ENCODE measurements around the gene KRT38. TPM values are rescaled to one million over a fixed set of nuclear protein-coding genes. Genes with fewer than 3 reads are reported as not detected.

Gene KRT38
- total and polyA plus RNA-seq, 2 donors = 0.38 to 7.9 TPM

GRCh38 chr17:41413982-41414381, 26.8 kb downstream of the KRT38 start:
- H3K9me3 ChIP-seq (ENCODE audit: control insufficient read depth in 2 of 2, insufficient read depth in 1 of 2, low read length in 1 of 2) = no peaks in the 10 kb centered on the region
- 98% methylated on average over 2 of the region's 2 CpGs for WGBS
- H3K27ac ChIP-seq (ENCODE audit: low read depth in 1 of 2, low read length in 1 of 2) = no peak overlapping the region
- DNase-seq (ENCODE audit: low read depth in 6 of 9, low spot score in 9 of 9) = no peak
- H3K27me3 ChIP-seq (ENCODE audit: control insufficient read depth in 2 of 2, insufficient read depth in 1 of 2, low read length in 1 of 2) = no peaks in the 10 kb centered on the region
- H3K36me3 ChIP-seq (ENCODE audit: control insufficient read depth in 2 of 2, insufficient read depth in 2 of 2, low read length in 1 of 2) = no peaks in the 10 kb centered on the region
- peaks cover 0 to 10% of the 10 kb centered on the region in 2 donors for H3K4me1 ChIP-seq (ENCODE audit: control insufficient read depth in 2 of 2, insufficient read depth in 2 of 2, low read length in 2 of 2)
- H3K4me3 ChIP-seq (ENCODE audit: low read length in 2 of 2) = no peak overlapping the region

DNA sequence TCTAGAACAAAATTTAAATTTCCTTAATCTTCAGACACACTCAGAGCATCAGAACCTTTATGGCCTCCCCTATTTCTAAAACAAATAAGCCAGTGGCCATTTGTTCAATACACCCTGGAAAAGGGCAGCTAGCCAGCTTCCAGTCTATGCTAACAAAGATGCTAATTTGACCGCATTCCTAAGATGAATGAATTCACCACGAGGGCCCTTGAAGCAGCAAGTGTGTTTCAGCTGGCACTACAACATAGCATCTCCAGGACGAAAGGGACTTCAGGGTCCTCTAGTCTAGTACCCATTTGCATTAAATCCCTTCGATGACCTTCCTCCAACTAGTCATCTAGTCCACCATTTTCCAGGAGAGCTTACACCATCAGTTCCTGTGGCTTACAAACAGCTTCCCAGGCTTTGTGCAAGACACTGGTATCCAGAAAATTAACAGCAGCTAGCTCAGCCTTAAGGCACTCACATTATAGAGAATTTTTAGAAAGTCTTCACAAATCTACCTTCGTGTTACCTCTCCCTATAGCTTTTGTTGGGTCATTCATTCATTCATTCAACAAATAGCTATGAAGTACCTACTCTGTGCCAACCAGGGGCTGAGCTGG, 27.3 kb downstream of the KRT38 start:
- Histone ChIP-seq H3K27ac (ENCODE audit: low read depth in 1 of 2, low read length in 1 of 2) (no peak overlapping the region), H3K4me1 (ENCODE audit: control insufficient read depth in 2 of 2, insufficient read depth in 2 of 2, low read length in 2 of 2) (peaks cover 0 to 5% of the 10 kb centered on the region in 2 donors), H3K9me3 (ENCODE audit: control insufficient read depth in 2 of 2, insufficient read depth in 1 of 2, low read length in 1 of 2) (no peaks in the 10 kb centered on the region), H3K27me3 (ENCODE audit: control insufficient read depth in 2 of 2, insufficient read depth in 1 of 2, low read length in 1 of 2) (no peaks in the 10 kb centered on the region), H3K36me3 (ENCODE audit: control insufficient read depth in 2 of 2, insufficient read depth in 2 of 2, low read length in 1 of 2) (no peaks in the 10 kb centered on the region), H3K4me3 (ENCODE audit: low read length in 2 of 2) (no peak overlapping the region)
- DNase-seq (ENCODE audit: low read depth in 6 of 9, low spot score in 9 of 9) = no peak
- 74% methylated on average over 5 of the region's 5 CpGs for WGBS

GRCh38 chr17:41411072-41411840, 29.5 kb downstream of the KRT38 start:
- H3K27me3 ChIP-seq (ENCODE audit: control insufficient read depth in 2 of 2, insufficient read depth in 1 of 2, low read length in 1 of 2) = no peaks in the 10 kb centered on the region
- no peaks in the 10 kb centered on the region for H3K36me3 ChIP-seq (ENCODE audit: control insufficient read depth in 2 of 2, insufficient read depth in 2 of 2, low read length in 1 of 2)
- no peak for DNase-seq (ENCODE audit: low read depth in 6 of 9, low spot score in 9 of 9)
- no peaks in the 10 kb centered on the region for H3K4me1 ChIP-seq (ENCODE audit: control insufficient read depth in 2 of 2, insufficient read depth in 2 of 2, low read length in 2 of 2)
- no peak overlapping the region for H3K27ac ChIP-seq (ENCODE audit: low read depth in 1 of 2, low read length in 1 of 2)
- 95% methylated on average over 20 of the region's 20 CpGs for WGBS
- no peaks in the 10 kb centered on the region for H3K9me3 ChIP-seq (ENCODE audit: control insufficient read depth in 2 of 2, insufficient read depth in 1 of 2, low read length in 1 of 2)
- no peak overlapping the region for H3K4me3 ChIP-seq (ENCODE audit: low read length in 2 of 2)

DNA sequence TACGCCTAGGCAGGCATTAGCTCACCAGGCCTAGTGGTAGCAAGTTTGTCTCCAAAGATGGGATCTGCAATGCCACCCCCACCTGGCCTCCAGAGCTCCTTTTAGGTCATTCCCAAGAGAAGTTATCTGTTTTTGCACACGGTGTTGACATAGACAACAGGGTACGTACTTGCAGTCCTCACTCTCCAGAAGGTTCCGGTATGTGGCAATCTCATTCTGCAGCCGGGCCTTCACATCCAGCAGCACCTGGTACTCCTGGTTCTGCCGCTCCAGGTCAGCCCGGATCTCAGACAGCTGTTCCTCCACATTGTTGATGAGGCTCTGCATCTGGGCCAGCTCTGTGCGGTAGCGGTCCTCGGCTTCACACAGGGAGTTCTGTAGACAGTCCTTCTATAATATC, 33.6 kb downstream of the KRT38 start:
- no peak overlapping the region for H3K27ac ChIP-seq (ENCODE audit: low read depth in 1 of 2, low read length in 1 of 2)
- H3K9me3 ChIP-seq (ENCODE audit: control insufficient read depth in 2 of 2, insufficient read depth in 1 of 2, low read length in 1 of 2) = no peaks in the 10 kb centered on the region
- no peak for DNase-seq (ENCODE audit: low read depth in 6 of 9, low spot score in 9 of 9)
- no peaks in the 10 kb centered on the region for H3K36me3 ChIP-seq (ENCODE audit: control insufficient read depth in 2 of 2, insufficient read depth in 2 of 2, low read length in 1 of 2)
- WGBS = 98% methylated on average over 10 of the region's 10 CpGs
- H3K4me1 ChIP-seq (ENCODE audit: control insufficient read depth in 2 of 2, insufficient read depth in 2 of 2, low read length in 2 of 2) = no peaks in the 10 kb centered on the region
- H3K27me3 ChIP-seq (ENCODE audit: control insufficient read depth in 2 of 2, insufficient read depth in 1 of 2, low read length in 1 of 2) = no peaks in the 10 kb centered on the region
- no peak overlapping the region for H3K4me3 ChIP-seq (ENCODE audit: low read length in 2 of 2)

- H3K4me3 ChIP-seq (ENCODE audit: low read length in 2 of 2) = no peak overlapping the region
- no peaks in the 10 kb centered on the region for H3K27me3 ChIP-seq (ENCODE audit: control insufficient read depth in 2 of 2, insufficient read depth in 1 of 2, low read length in 1 of 2)
- no peak overlapping the region for H3K27ac ChIP-seq (ENCODE audit: low read depth in 1 of 2, low read length in 1 of 2)
- H3K36me3 ChIP-seq (ENCODE audit: control insufficient read depth in 2 of 2, insufficient read depth in 2 of 2, low read length in 1 of 2) = no peaks in the 10 kb centered on the region
- no peak for DNase-seq (ENCODE audit: low read depth in 6 of 9, low spot score in 9 of 9)
- 63% methylated on average over 5 of the region's 5 CpGs for WGBS
- H3K9me3 ChIP-seq (ENCODE audit: control insufficient read depth in 2 of 2, insufficient read depth in 1 of 2, low read length in 1 of 2) = no peaks in the 10 kb centered on the region
- H3K4me1 ChIP-seq (ENCODE audit: control insufficient read depth in 2 of 2, insufficient read depth in 2 of 2, low read length in 2 of 2) = no peaks in the 10 kb centered on the region
These were observed 34.6 kb downstream of the KRT38 start for GRCh38 chr17:41406205-41406604.

GRCh38 chr17:41404024-41404671, 36.6 kb downstream of the KRT38 start:
- whole genome bisulfite sequencing = 88% methylated on average over 7 of the region's 7 CpGs
- Histone ChIP-seq H3K27me3 (ENCODE audit: control insufficient read depth in 2 of 2, insufficient read depth in 1 of 2, low read length in 1 of 2) (no peaks in the 10 kb centered on the region), H3K4me1 (ENCODE audit: control insufficient read depth in 2 of 2, insufficient read depth in 2 of 2, low read length in 2 of 2) (no peaks in the 10 kb centered on the region), H3K27ac (ENCODE audit: low read depth in 1 of 2, low read length in 1 of 2) (no peak overlapping the region), H3K4me3 (ENCODE audit: low read length in 2 of 2) (no peak overlapping the region), H3K36me3 (ENCODE audit: control insufficient read depth in 2 of 2, insufficient read depth in 2 of 2, low read length in 1 of 2) (no peaks in the 10 kb centered on the region), H3K9me3 (ENCODE audit: control insufficient read depth in 2 of 2, insufficient read depth in 1 of 2, low read length in 1 of 2) (no peaks in the 10 kb centered on the region)
- no peak for DNase-seq (ENCODE audit: low read depth in 6 of 9, low spot score in 9 of 9)

DNA sequence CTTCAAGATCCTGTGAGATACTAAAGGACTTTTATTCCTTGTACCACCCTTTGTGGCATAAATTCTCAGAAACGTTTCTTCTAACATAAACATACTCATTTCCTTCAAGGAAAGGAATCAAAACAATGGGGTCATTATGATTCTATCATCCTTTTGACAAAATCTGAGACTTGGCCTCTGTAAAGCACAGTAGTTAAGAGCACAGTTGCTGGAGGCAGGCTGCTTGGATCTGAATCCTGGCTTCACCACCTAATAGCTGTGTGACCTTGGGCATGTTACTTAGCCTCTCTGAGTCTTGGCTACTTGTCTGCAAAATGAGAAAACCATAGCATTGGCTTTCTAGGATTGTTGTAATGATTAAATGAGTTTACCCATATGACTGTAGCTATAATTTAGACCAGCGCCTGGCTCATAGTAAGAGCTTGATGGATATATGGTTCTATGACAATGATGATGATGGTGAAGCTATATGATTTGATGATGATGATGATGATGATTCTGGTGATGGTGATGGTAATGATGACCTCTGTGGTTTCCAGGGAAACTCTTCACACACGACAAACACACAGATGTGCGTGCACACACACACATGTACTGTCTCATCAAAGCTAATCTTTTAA, 37.3 kb downstream of the KRT38 start:
- H3K4me1 ChIP-seq (ENCODE audit: control insufficient read depth in 2 of 2, insufficient read depth in 2 of 2, low read length in 2 of 2) = no peaks in the 10 kb centered on the region
- no peak overlapping the region for H3K4me3 ChIP-seq (ENCODE audit: low read length in 2 of 2)
- H3K27me3 ChIP-seq (ENCODE audit: control insufficient read depth in 2 of 2, insufficient read depth in 1 of 2, low read length in 1 of 2) = no peaks in the 10 kb centered on the region
- no peaks in the 10 kb centered on the region for H3K36me3 ChIP-seq (ENCODE audit: control insufficient read depth in 2 of 2, insufficient read depth in 2 of 2, low read length in 1 of 2)
- 80% methylated on average over 4 of the region's 4 CpGs for WGBS
- DNase-seq (ENCODE audit: low read depth in 6 of 9, low spot score in 9 of 9) = no peak
- H3K9me3 ChIP-seq (ENCODE audit: control insufficient read depth in 2 of 2, insufficient read depth in 1 of 2, low read length in 1 of 2) = no peaks in the 10 kb centered on the region
- H3K27ac ChIP-seq (ENCODE audit: low read depth in 1 of 2, low read length in 1 of 2) = no peak overlapping the region

- no peak for DNase-seq (ENCODE audit: low read depth in 6 of 9, low spot score in 9 of 9)
- no peaks in the 10 kb centered on the region for H3K9me3 ChIP-seq (ENCODE audit: control insufficient read depth in 2 of 2, insufficient read depth in 1 of 2, low read length in 1 of 2)
- WGBS = 97% methylated on average over 5 of the region's 5 CpGs
- H3K36me3 ChIP-seq (ENCODE audit: control insufficient read depth in 2 of 2, insufficient read depth in 2 of 2, low read length in 1 of 2) = no peaks in the 10 kb centered on the region
- no peak overlapping the region for H3K4me3 ChIP-seq (ENCODE audit: low read length in 2 of 2)
- H3K27me3 ChIP-seq (ENCODE audit: control insufficient read depth in 2 of 2, insufficient read depth in 1 of 2, low read length in 1 of 2) = no peaks in the 10 kb centered on the region
- no peak overlapping the region for H3K27ac ChIP-seq (ENCODE audit: low read depth in 1 of 2, low read length in 1 of 2)
- H3K4me1 ChIP-seq (ENCODE audit: control insufficient read depth in 2 of 2, insufficient read depth in 2 of 2, low read length in 2 of 2) = no peaks in the 10 kb centered on the region
These were observed 38.6 kb downstream of the KRT38 start for GRCh38 chr17:41402161-41402560.
